Tibial nerve (tissue), 4 donors: ENCODE measurements around the gene RIOX2.

Source experiments
- EP300 ChIP-seq, 2 donors: sonication (generic); formaldehyde crosslinking; IDR thresholded peaks; one replicate each; pipeline ENCODE4 v1.6.1; 2017; ENCODE audit warnings: antibody characterized with exemption in 2 of 2, mild to moderate bottlenecking in 1 of 2
- POLR2A ChIP-seq, 2 donors: fragments of 450-650 bp; IDR thresholded peaks; one replicate each; pipeline ENCODE4 v1.6.1; 2017; ENCODE audit warnings: antibody characterized with exemption in 2 of 2, mild to moderate bottlenecking in 2 of 2, moderate library complexity in 2 of 2
- TF ChIP-seq, protein P1 (sequence below), 5 experiments: fragments of 200-600 bp in 3 of 5; fragments of 450-650 bp in 2 of 5; sonication (generic) in 3 of 5; IDR thresholded peaks; one replicate each; pipeline ENCODE4 v1.5.1; 2016 to 2019; ENCODE audit warnings: antibody characterized with exemption in 5 of 5, mild to moderate bottlenecking in 3 of 5, moderate library complexity in 2 of 5

DNA sequence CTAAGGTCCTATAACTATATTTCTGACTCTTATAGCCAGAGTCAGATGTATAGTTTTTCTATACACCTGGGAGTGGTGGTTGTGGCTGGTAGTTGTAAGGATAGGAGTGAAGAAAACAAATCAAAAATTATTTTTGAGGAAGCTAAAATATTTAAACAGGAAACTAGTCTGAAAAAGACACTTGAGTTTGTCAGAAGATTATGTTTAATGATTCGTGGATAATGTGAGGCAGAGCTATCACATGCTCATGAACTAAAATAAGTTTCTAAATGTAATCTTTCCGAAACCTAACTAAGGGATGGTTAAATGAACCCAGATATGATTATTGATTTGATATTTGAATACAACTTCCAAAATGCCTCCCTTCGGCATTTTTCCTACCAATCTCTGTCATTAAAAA is 32.5 kb upstream of the RIOX2 start:
- TF ChIP-seq, protein P1, sequence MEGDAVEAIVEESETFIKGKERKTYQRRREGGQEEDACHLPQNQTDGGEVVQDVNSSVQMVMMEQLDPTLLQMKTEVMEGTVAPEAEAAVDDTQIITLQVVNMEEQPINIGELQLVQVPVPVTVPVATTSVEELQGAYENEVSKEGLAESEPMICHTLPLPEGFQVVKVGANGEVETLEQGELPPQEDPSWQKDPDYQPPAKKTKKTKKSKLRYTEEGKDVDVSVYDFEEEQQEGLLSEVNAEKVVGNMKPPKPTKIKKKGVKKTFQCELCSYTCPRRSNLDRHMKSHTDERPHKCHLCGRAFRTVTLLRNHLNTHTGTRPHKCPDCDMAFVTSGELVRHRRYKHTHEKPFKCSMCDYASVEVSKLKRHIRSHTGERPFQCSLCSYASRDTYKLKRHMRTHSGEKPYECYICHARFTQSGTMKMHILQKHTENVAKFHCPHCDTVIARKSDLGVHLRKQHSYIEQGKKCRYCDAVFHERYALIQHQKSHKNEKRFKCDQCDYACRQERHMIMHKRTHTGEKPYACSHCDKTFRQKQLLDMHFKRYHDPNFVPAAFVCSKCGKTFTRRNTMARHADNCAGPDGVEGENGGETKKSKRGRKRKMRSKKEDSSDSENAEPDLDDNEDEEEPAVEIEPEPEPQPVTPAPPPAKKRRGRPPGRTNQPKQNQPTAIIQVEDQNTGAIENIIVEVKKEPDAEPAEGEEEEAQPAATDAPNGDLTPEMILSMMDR (IDR thresholded peaks at IDR 0.05) = no peak
- TF ChIP-seq POLR2A (IDR thresholded peaks at IDR 0.05) = no peak
- TF ChIP-seq EP300 (IDR thresholded peaks at IDR 0.05) = no peak
